Measurements from ENCODE around the gene COL20A1.
"Not testable (repeated sequence)": the region's sequence is repeated elsewhere in the genome, so short reads cannot be mapped to it uniquely, and the experiment has no call there.

The COL20A1 gene

GRCh38 chr20:63379872-63380271 lies 86.9 kb downstream of the COL20A1 start:
- H2BK120ac ChIP-seq (ENCODE audit: insufficient read depth, low read length, poor library complexity); H3K18ac ChIP-seq (ENCODE audit: low read length); H3K27me3 ChIP-seq (ENCODE audit: insufficient read depth, low read length); H4K12ac ChIP-seq (ENCODE audit: low read depth, low read length); H3K79me2 ChIP-seq (ENCODE audit: control insufficient read depth, insufficient read depth, low read length, poor library complexity); H2AFZ ChIP-seq (ENCODE audit: insufficient read depth, low read length, poor library complexity); DNase-seq; H3K4ac ChIP-seq (ENCODE audit: low read depth, low read length); H3K4me3 ChIP-seq (ENCODE audit: low read depth, low read length); H4K8ac ChIP-seq (ENCODE audit: low read depth, low read length); H4K91ac ChIP-seq (ENCODE audit: low read depth, low read length); H2BK12ac ChIP-seq (ENCODE audit: low read length); H3K4me2 ChIP-seq (ENCODE audit: low read length); H3K14ac ChIP-seq (ENCODE audit: low read length); H3K9ac ChIP-seq (ENCODE audit: low read length); H3K36me3 ChIP-seq (ENCODE audit: control insufficient read depth in 1 of 2, insufficient read depth in 2 of 2, low read length in 2 of 2); H3K23ac ChIP-seq (ENCODE audit: low read length); H3K4me1 ChIP-seq (ENCODE audit: control insufficient read depth in 1 of 2, insufficient read depth in 2 of 2, low read length in 2 of 2); H3K79me1 ChIP-seq (ENCODE audit: low read length); H2BK5ac ChIP-seq (ENCODE audit: low read depth, low read length, poor library complexity); H2AK5ac ChIP-seq (ENCODE audit: low read length); H3K27ac ChIP-seq (ENCODE audit: low read depth, low read length): not testable (repeated sequence)
- no CpG with 5 or more reads among the region's 9 CpGs for WGBS (ENCODE audit: extremely low coverage, insufficient coverage, insufficient read length)
- H3K9me3 ChIP-seq (ENCODE audit: insufficient read depth, low read depth, low read length), result peaks cover 10% of the 10 kb centered on the region

GRCh38 chr20:63380346-63380870 lies 87.4 kb downstream of the COL20A1 start:
- Histone ChIP-seq H4K8ac (ENCODE audit: low read depth, low read length) (no peak overlapping the region), H4K91ac (ENCODE audit: low read depth, low read length) (no peak overlapping the region), H4K12ac (ENCODE audit: low read depth, low read length) (no peak overlapping the region), H3K4me3 (ENCODE audit: low read depth, low read length) (no peak overlapping the region), H3K27me3 (ENCODE audit: insufficient read depth, low read length) (no peaks in the 10 kb centered on the region), H3K9ac (ENCODE audit: low read length) (no peak overlapping the region), H3K18ac (ENCODE audit: low read length) (no peak overlapping the region), H2BK120ac (ENCODE audit: insufficient read depth, low read length, poor library complexity) (no peak overlapping the region), H3K9me3 (ENCODE audit: insufficient read depth, low read depth, low read length) (peaks cover 7% of the 10 kb centered on the region), H3K4me1 (ENCODE audit: control insufficient read depth in 1 of 2, insufficient read depth in 2 of 2, low read length in 2 of 2) (no peaks in the 10 kb centered on the region), H3K23ac (ENCODE audit: low read length) (no peak overlapping the region), H2BK12ac (ENCODE audit: low read length) (no peak overlapping the region), H3K4ac (ENCODE audit: low read depth, low read length) (no peak overlapping the region), H3K14ac (ENCODE audit: low read length) (no peak overlapping the region), H2AFZ (ENCODE audit: insufficient read depth, low read length, poor library complexity) (no peak overlapping the region), H3K36me3 (ENCODE audit: control insufficient read depth in 1 of 2, insufficient read depth in 2 of 2, low read length in 2 of 2) (no peaks in the 10 kb centered on the region), H3K27ac (ENCODE audit: low read depth, low read length) (no peak overlapping the region), H3K79me1 (ENCODE audit: low read length) (no peaks in the 10 kb centered on the region), H3K4me2 (ENCODE audit: low read length) (no peak overlapping the region), H2BK5ac (ENCODE audit: low read depth, low read length, poor library complexity) (no peak overlapping the region), H2AK5ac (ENCODE audit: low read length) (no peak overlapping the region), H3K79me2 (ENCODE audit: control insufficient read depth, insufficient read depth, low read length, poor library complexity) (no peaks in the 10 kb centered on the region)
- WGBS (ENCODE audit: extremely low coverage, insufficient coverage, insufficient read length), result no CpG with 5 or more reads among the region's 21 CpGs
- no peak for DNase-seq

- H4K91ac ChIP-seq (ENCODE audit: low read depth, low read length), result no peak overlapping the region
Measured at GRCh38 chr20:63381781-63382431, 88.9 kb downstream of the COL20A1 start.

GRCh38 chr20:63382551-63383300 lies 89.7 kb downstream of the COL20A1 start:
- H3K4me1 ChIP-seq (ENCODE audit: control insufficient read depth in 1 of 2, insufficient read depth in 2 of 2, low read length in 2 of 2), result no peaks in the 10 kb centered on the region
- no peak overlapping the region for H3K4ac ChIP-seq (ENCODE audit: low read depth, low read length)
- no peak overlapping the region for H4K12ac ChIP-seq (ENCODE audit: low read depth, low read length)
- H3K18ac ChIP-seq (ENCODE audit: low read length), result no peak overlapping the region
- no peaks in the 10 kb centered on the region for H3K79me2 ChIP-seq (ENCODE audit: control insufficient read depth, insufficient read depth, low read length, poor library complexity)
- WGBS (ENCODE audit: extremely low coverage, insufficient coverage, insufficient read length), result no CpG with 5 or more reads among the region's 17 CpGs
- no peak overlapping the region for H3K4me3 ChIP-seq (ENCODE audit: low read depth, low read length)
- no peak overlapping the region for H3K4me2 ChIP-seq (ENCODE audit: low read length)
- no peak overlapping the region for H3K14ac ChIP-seq (ENCODE audit: low read length)
- no peak overlapping the region for H3K23ac ChIP-seq (ENCODE audit: low read length)
- no peaks in the 10 kb centered on the region for H3K27me3 ChIP-seq (ENCODE audit: insufficient read depth, low read length)
- H2BK12ac ChIP-seq (ENCODE audit: low read length), result no peak overlapping the region
- no peak for DNase-seq
- no peak overlapping the region for H2AFZ ChIP-seq (ENCODE audit: insufficient read depth, low read length, poor library complexity)
- H4K8ac ChIP-seq (ENCODE audit: low read depth, low read length), result no peak overlapping the region
- H2BK120ac ChIP-seq (ENCODE audit: insufficient read depth, low read length, poor library complexity), result no peak overlapping the region
- H3K9me3 ChIP-seq (ENCODE audit: insufficient read depth, low read depth, low read length), result peaks cover 20% of the 10 kb centered on the region
- H3K36me3 ChIP-seq (ENCODE audit: control insufficient read depth in 1 of 2, insufficient read depth in 2 of 2, low read length in 2 of 2), result no peaks in the 10 kb centered on the region
- no peak overlapping the region for H4K91ac ChIP-seq (ENCODE audit: low read depth, low read length)
- H3K79me1 ChIP-seq (ENCODE audit: low read length), result no peaks in the 10 kb centered on the region
- H3K27ac ChIP-seq (ENCODE audit: low read depth, low read length), result no peak overlapping the region
- no peak overlapping the region for H3K9ac ChIP-seq (ENCODE audit: low read length)
- H2AK5ac ChIP-seq (ENCODE audit: low read length), result no peak overlapping the region
- no peak overlapping the region for H2BK5ac ChIP-seq (ENCODE audit: low read depth, low read length, poor library complexity)

More at GRCh38 chr20:63381781-63382431, 88.9 kb downstream of the COL20A1 start:
- no peak overlapping the region for H3K18ac ChIP-seq (ENCODE audit: low read length)
- H3K23ac ChIP-seq (ENCODE audit: low read length), result no peak overlapping the region
- no peak overlapping the region for H3K27ac ChIP-seq (ENCODE audit: low read depth, low read length)
- no peak overlapping the region for H3K4ac ChIP-seq (ENCODE audit: low read depth, low read length)
- H3K27me3 ChIP-seq (ENCODE audit: insufficient read depth, low read length), result no peaks in the 10 kb centered on the region
- no CpG with 5 or more reads among the region's 22 CpGs for WGBS (ENCODE audit: extremely low coverage, insufficient coverage, insufficient read length)
- no peaks in the 10 kb centered on the region for H3K79me1 ChIP-seq (ENCODE audit: low read length)
- H3K4me1 ChIP-seq (ENCODE audit: control insufficient read depth in 1 of 2, insufficient read depth in 2 of 2, low read length in 2 of 2), result no peaks in the 10 kb centered on the region
- H3K4me2 ChIP-seq (ENCODE audit: low read length), result no peak overlapping the region
- no peak overlapping the region for H2AK5ac ChIP-seq (ENCODE audit: low read length)
- no peak overlapping the region for H2BK12ac ChIP-seq (ENCODE audit: low read length)
- no peaks in the 10 kb centered on the region for H3K36me3 ChIP-seq (ENCODE audit: control insufficient read depth in 1 of 2, insufficient read depth in 2 of 2, low read length in 2 of 2)
- DNase-seq, result peak in 1 of 2 donors; percentile 27
- no peak overlapping the region for H2BK120ac ChIP-seq (ENCODE audit: insufficient read depth, low read length, poor library complexity)
- H3K14ac ChIP-seq (ENCODE audit: low read length), result no peak overlapping the region
- H3K4me3 ChIP-seq (ENCODE audit: low read depth, low read length), result no peak overlapping the region
- H3K9ac ChIP-seq (ENCODE audit: low read length), result no peak overlapping the region
- peaks cover 14% of the 10 kb centered on the region for H3K9me3 ChIP-seq (ENCODE audit: insufficient read depth, low read depth, low read length)
- H2AFZ ChIP-seq (ENCODE audit: insufficient read depth, low read length, poor library complexity), result no peak overlapping the region
- H3K79me2 ChIP-seq (ENCODE audit: control insufficient read depth, insufficient read depth, low read length, poor library complexity), result no peaks in the 10 kb centered on the region
- no peak overlapping the region for H4K12ac ChIP-seq (ENCODE audit: low read depth, low read length)
- no peak overlapping the region for H2BK5ac ChIP-seq (ENCODE audit: low read depth, low read length, poor library complexity)
- H4K8ac ChIP-seq (ENCODE audit: low read depth, low read length), result no peak overlapping the region

All from trophoblast cell (in vitro differentiated cells and primary cell).